Activated gamma-delta T cell (primary cell): ENCODE data around the gene SF3A2.
"Not testable (repeated sequence)": the region's sequence is repeated elsewhere in the genome, so short reads cannot be mapped to it uniquely, and the experiment has no call there.

ENCODE experiments used
- DNase-seq: peaks from one replicate; lab custom pipeline; 2025; lab: John Stamatoyannopoulos, UW

SF3A2 gene

DNA sequence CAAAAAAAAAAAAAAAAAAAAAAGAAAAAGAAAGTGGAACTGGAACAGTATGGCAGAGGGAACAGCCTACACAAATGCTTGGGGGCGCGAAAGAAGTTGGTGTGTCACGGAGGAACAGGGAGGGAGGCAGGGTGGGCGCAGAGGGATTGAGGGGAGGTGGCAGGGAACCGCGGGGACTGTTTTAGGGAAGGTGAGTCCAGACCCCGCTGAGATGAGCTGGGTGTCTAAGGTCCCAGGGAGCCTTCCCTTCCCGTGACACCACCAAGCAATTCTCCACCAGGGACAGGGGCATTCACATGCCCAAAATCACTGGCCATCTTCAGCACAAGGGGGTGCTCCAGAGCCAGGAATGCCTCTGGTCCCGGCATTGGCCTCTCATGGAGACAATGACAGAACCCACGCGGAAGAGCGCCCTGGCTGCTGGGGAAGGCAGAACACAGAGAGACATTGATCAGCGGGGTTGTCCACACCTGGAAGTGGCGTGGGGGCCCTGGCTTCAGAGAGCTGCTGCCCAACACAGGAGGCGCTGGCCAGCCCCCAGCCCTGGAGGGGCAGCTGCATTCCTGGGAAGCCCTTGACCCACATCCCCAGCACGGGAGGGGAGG, 38.4 kb downstream of the SF3A2 start:
- DNase-seq, result no peak

DNA sequence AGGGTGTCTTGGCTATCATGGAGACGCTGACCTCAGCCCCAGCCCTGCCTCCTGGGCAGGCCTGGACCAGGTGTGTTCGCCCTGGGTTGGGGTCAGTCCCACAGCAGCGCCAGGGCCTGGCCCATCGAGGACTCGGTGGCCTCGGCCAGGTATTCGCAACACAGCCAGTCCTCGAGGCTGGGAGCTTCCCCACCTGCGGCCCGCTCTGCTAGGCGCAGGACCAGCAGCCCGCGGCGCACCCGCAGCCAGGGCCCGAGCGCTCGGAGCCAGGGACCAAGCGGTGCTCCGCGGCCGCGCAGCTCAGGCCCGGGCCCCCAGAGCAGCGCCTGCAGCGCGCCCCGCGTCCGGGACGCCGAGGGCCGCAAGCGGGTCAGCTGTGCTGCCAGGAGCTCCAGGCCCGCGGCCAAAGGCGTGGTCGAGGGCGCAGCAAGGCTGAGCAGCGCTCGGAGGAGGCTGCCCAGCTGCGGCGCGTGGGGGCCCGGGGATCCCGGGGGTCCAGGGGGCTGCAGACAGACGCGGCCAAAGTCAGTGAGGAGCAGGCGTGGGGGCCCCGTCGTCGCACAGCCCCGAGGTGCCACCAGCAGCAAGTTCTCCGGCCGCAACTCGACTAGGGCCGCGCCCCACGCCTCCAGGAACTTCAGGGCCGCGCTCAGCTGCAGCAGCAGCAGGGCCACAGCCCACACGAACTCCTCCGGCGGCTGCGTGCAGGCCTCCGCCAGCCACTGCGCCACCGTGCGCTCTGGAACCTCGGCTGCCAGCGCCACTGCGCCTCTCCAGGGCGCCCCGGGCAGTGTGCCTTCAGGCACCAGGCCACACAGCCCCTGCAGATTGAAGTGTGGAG, 39.2 kb downstream of the SF3A2 start:
- no peak for DNase-seq

- DNase-seq, result no peak
These were observed 39.9 kb downstream of the SF3A2 start for GRCh38 chr19:2276429-2276986.

GRCh38 chr19:2277138-2277537, 40.5 kb downstream of the SF3A2 start:
- no peak for DNase-seq

DNA sequence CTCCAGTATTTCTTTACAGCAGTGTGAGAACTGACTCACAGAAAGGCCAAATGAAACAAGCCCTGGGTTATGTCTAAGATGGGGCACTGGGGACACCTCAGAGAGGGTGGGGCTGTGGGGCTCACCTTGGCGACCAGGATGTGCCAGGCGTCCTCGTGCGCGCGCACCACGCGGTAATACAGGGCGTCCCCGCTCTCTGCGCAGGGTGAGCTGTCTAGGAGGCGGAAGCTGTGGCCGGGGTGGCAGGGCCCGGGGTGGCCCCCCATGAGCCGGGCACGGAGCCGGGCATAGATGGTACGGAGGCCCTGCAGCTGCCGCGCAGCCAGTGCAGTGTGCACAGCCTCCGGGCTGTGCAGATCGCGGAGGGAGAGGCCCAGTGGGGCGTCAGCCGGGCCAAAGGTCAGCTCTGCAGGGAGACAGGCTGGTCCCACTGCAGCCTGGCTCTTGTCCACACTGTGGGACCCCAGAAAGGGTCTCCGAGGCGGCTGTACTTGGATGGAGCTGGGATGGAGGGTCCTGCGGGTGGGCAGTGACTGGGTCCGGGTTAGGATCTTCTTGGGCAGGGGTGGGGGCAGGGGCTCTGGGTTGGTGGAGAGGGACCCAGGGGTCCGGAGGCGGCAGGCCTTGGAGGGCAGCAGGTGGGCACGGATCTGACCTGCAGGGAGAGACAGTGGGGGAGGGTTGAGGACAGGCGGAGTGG, 42.0 kb downstream of the SF3A2 start:
- DNase-seq, result no peak

DNA sequence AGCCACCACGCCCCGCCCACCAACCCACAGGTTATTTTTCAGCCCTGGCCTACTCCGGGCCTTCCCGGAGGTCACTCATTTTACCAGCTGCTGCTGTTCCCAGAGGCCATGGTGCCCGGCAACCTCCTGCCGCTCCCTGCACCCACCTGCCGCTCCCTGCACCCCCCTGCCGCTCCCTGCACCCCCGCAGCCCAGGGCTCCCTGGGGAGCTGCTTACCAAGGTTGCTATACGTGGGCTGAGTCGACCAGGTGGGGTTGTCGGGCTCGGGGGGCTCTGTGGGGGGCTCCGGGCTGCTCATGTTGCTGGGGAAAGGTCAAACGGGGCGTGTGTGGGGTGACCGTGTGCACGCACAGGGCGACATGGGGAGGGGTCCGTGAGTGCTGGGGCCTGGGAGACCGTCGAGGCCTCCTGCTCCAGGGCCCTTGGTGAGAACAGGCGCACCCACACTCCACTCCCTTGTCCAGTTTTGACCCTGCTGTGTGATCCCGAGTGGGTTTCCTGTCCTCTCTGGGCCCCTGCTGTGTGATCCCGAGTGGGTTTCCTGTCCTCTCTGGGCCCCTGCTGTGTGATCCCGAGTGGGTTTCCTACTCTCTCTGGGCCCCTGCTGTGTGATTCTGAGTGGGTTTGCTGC, 44.1 kb downstream of the SF3A2 start:
- DNase-seq, result no peak

- not testable (repeated sequence) for DNase-seq
These were observed 44.8 kb downstream of the SF3A2 start for GRCh38 chr19:2281265-2282061.

GRCh38 chr19:2282062-2282861, 45.6 kb downstream of the SF3A2 start, which contains the start of gene PEAK3:
Gene PEAK3, minus strand, starts transcription at chr19:2282175. Its CDS starts 1,244 bp downstream, at chr19:2280931.
- no peak for DNase-seq

- no peak for DNase-seq
These were observed 46.2 kb downstream of the SF3A2 start for GRCh38 chr19:2282862-2283237.

- DNase-seq, result no peak
These were observed 47.3 kb downstream of the SF3A2 start for GRCh38 chr19:2283835-2284507.

GRCh38 chr19:2286402-2287140, 49.9 kb downstream of the SF3A2 start:
- DNase-seq, result no peak

- DNase-seq, result no peak
These were observed 51.1 kb downstream of the SF3A2 start for GRCh38 chr19:2287585-2288337.

- no peak for DNase-seq
These were observed 51.8 kb downstream of the SF3A2 start for GRCh38 chr19:2288338-2288817.

DNA sequence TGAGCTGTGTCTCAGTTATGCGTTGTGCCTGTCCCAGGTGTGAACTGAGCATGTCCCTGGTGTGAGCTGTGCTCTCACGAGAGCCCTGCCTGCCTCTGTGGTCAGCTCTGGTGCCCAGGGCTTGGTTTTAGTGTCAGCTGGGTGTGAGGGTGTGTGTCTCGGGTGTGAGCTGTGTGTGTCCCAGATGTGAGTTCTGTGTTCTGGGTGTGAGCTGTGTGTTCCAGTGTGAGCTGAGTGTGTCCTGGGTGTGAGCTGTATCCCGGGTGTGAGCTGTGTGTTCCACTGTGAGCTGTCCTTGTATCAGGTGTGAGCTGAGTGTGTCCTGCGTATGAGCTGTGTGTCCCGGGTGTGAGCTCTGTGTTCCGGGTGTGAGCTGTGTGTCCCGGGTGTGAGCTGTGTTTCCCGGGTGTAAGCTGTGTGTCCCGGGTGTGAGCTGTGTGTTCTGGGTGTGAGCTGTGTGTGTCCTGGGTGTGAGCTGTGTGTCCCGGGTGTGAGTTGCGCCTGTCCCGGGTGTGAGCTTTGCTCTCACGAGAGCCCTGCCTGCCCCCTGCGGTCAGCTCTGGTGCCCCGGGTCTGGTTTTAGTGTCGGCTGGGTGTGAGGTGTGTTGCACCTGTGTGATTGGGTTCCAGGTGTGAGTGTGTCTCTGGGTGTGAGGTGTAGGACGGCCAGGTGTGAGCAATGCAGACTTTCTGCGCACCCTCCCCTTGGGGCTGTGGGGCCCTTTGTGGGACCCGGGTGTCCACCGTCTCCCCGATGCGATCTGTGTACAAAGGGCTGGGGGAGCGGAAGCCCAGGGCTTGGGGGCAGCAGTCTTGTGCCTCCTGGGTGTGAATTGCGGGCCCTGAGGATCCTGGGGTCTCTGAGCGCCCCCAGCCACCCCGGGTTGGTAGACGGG, 52.4 kb downstream of the SF3A2 start:
- no peak for DNase-seq

DNA sequence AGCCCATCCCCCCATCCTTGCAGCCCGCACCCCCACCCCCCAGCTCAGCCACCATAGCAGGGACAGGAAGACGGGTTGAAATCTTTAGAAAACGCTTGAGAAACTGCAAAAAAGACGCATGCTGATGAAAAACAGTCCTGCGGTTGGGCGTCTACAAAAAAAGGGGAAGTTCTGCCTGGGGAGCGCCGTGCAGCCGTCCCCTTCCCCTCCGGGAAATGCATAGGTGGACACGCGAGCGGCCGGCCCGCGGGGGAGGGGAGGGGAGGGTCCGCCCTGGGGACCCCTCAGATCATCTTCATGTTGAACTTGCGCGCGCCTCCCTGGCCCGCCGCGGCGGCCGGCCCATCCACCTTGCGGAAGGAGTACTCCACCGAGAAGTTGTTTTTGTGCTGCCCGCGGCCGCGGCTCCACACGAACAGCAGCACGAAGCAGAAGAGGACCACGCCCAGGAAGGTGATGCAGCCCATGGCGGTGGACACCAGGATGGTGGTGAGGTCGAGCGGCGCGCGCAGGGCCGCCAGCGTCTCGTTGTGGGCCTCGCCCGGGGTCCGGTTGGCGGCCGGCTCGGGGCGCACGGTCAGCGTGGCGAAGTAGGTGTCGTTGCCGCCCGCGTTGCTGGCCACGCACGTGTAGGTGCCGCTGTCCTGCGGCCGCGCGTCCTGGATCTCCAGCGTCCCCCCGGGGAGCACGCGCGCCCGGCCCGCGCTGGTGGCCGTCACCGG, 53.3 kb downstream of the SF3A2 start:
- peak; percentile 45 for DNase-seq

GRCh38 chr19:2290441-2291184, 54.0 kb downstream of the SF3A2 start:
- no peak for DNase-seq
